OCI-LY3 (cell line): ENCODE measurements around the gene AGRN.

Source experiments
- H2AFZ ChIP-seq: fragments of 200-600, 300-600 bp; shearing (Covaris generic); 2 replicates; pipeline ENCODE4 v1.6.0; 2014; ENCODE audit warnings: antibody characterized with exemption, low read depth, low read length
- H3K27ac ChIP-seq: fragments of 200-600, 300-600 bp; sonication (generic); 2 replicates; pipeline ENCODE4 v1.5.1; 2014; ENCODE audit warnings: mild to moderate bottlenecking, low read length, moderate library complexity, mixed read lengths
- H3K27me3 ChIP-seq: fragments of 200-600, 300-600 bp; sonication (generic); 2 replicates; pipeline ENCODE4 v1.6.1; 2014; ENCODE audit warnings: low read depth, low read length, mixed read lengths
- H3K36me3 ChIP-seq: fragments of 200-600, 300-600 bp; sonication (generic); replicated peaks from 2 replicates; pipeline ENCODE3; 2014; ENCODE audit warnings: low read depth, low read length, mixed read lengths
- H3K4me1 ChIP-seq: fragments of 300-600, 200-600 bp; sonication (generic); 2 replicates; pipeline ENCODE4 v1.6.1; 2014; ENCODE audit warnings: low read length, mixed read lengths
- H3K4me2 ChIP-seq: fragments of 200-600, 300-600 bp; sonication (generic); 2 replicates; pipeline ENCODE4 v1.6.1; 2014; ENCODE audit warnings: low read length, mixed read lengths
- H3K4me3 ChIP-seq: fragments of 300-600, 200-600 bp; sonication (generic); 2 replicates; pipeline ENCODE4 v1.5.1; 2014; ENCODE audit warnings: antibody characterized with exemption, mild to moderate bottlenecking, low read length, moderate library complexity
- H3K79me2 ChIP-seq: fragments of 300-600, 200-600 bp; shearing (Covaris generic); 2 replicates; pipeline ENCODE4 v1.6.1; 2014; ENCODE audit warnings: mild to moderate bottlenecking, low read length, mixed read lengths
- H3K9ac ChIP-seq: fragments of 300-600, 200-600 bp; shearing (Covaris generic); 2 replicates; pipeline ENCODE4 v1.6.0; 2014; ENCODE audit warnings: mild to moderate bottlenecking, low read length, moderate library complexity
- H3K9me3 ChIP-seq: fragments of 200-600, 300-600 bp; shearing (Covaris generic); 2 replicates; pipeline ENCODE4 v1.6.1; 2014; ENCODE audit warnings: low read length, mixed read lengths; ENCODE audit not compliant: insufficient read depth
- H4K20me1 ChIP-seq: fragments of 200-600, 300-600 bp; sonication (generic); 2 replicates; pipeline ENCODE4 v1.6.1; 2016; ENCODE audit warnings: low read length, mixed read lengths; ENCODE audit not compliant: insufficient read depth
- EZH2phosphoT487 ChIP-seq: fragments of 200-600 bp; shearing (Covaris generic); IDR thresholded peaks from 2 replicates; pipeline ENCODE4 v1.6.1; 2018; ENCODE audit warnings: antibody characterized with exemption, mixed run types, low read depth
- TF ChIP-seq, protein P1 (sequence below): fragments of 200-600, 300-600 bp; sonication (generic); IDR thresholded peaks from 2 replicates; pipeline ENCODE4 v1.5.1; 2014; ENCODE audit warnings: antibody characterized with exemption, low read length, low read depth

Gene AGRN

DNA sequence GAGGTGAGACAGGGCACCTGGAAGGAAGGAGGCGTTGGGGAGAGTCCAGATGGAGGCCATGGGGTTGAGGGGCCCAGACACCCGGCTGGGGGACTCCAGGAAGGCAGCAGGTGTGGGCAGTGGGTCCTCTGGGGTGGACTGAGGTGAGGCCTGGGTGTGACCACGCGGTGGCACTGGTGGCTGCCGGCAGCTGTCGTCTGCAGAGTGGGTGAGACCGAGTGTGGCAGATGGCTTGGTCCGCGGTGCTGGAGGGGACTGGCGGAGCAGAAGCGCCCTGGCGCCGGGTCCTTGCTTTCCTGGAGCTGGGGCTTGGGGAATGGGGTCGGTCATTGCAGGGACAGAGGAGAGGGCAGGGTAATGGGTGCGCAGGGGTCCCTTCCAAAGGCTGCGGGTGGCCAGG, 12.5 kb downstream of the AGRN start:
- Histone ChIP-seq H3K9ac (no peak overlapping the region), H3K4me2 (no peak overlapping the region), H3K36me3 (no peaks in the 10 kb centered on the region), H3K4me3 (no peak overlapping the region), H3K27me3 (0 out of 2 replicates have a peak, but pooled peaks cover under 1% of the 10 kb centered on the region), H4K20me1 (peaks cover 12% of the 10 kb centered on the region), H3K9me3 (no peaks in the 10 kb centered on the region), H3K27ac (no peak overlapping the region), H3K79me2 (no peaks in the 10 kb centered on the region), H3K4me1 (no peaks in the 10 kb centered on the region), H2AFZ (no peak overlapping the region)
- TF ChIP-seq, protein P1, sequence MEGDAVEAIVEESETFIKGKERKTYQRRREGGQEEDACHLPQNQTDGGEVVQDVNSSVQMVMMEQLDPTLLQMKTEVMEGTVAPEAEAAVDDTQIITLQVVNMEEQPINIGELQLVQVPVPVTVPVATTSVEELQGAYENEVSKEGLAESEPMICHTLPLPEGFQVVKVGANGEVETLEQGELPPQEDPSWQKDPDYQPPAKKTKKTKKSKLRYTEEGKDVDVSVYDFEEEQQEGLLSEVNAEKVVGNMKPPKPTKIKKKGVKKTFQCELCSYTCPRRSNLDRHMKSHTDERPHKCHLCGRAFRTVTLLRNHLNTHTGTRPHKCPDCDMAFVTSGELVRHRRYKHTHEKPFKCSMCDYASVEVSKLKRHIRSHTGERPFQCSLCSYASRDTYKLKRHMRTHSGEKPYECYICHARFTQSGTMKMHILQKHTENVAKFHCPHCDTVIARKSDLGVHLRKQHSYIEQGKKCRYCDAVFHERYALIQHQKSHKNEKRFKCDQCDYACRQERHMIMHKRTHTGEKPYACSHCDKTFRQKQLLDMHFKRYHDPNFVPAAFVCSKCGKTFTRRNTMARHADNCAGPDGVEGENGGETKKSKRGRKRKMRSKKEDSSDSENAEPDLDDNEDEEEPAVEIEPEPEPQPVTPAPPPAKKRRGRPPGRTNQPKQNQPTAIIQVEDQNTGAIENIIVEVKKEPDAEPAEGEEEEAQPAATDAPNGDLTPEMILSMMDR: peak; percentile 34
- no peak for TF ChIP-seq EZH2phosphoT487

DNA sequence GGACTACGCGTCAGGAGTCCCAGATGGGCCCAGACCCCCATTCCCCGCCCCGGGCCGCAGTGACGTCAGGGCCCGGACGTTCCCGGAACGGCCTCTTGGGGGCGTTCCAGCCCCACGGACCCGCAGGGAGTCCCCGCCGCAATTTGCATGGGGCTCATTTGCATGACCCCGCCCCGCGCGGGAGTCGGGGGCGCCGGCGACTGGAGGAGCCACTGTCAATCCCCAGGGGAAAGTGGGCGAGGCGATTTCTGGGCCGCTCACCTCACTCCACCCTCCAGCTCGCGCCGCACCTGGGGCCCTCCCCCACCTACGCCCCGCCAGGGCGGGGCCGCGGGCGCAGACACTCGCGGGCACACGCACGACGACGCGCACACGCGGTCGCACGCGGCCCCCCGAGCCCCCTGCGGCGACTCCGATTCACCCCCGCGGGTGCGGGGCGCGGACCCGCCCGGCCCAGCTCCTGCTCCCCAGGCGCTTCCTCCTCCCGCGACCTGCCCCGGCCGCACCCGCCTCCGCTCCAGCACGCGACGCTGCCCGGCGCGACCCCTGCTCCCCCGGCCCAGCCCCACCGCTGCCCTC, 13.2 kb downstream of the AGRN start:
- Histone ChIP-seq H4K20me1 (peaks cover 14% of the 10 kb centered on the region), H3K36me3 (no peaks in the 10 kb centered on the region), H2AFZ (no peak overlapping the region), H3K79me2 (no peaks in the 10 kb centered on the region), H3K4me1 (peaks cover 1% of the 10 kb centered on the region; the same call in 1 of the 2 replicates), H3K27ac (no peak overlapping the region), H3K4me2 (no peak overlapping the region), H3K27me3 (peaks cover 3% of the 10 kb centered on the region; the same call in 1 of the 2 replicates), H3K4me3 (no peak overlapping the region), H3K9me3 (no peaks in the 10 kb centered on the region), H3K9ac (no peak overlapping the region)
- TF ChIP-seq, protein P1: peak; percentile 28; the same call in 1 of the 2 replicates
- no peak for TF ChIP-seq EZH2phosphoT487

DNA sequence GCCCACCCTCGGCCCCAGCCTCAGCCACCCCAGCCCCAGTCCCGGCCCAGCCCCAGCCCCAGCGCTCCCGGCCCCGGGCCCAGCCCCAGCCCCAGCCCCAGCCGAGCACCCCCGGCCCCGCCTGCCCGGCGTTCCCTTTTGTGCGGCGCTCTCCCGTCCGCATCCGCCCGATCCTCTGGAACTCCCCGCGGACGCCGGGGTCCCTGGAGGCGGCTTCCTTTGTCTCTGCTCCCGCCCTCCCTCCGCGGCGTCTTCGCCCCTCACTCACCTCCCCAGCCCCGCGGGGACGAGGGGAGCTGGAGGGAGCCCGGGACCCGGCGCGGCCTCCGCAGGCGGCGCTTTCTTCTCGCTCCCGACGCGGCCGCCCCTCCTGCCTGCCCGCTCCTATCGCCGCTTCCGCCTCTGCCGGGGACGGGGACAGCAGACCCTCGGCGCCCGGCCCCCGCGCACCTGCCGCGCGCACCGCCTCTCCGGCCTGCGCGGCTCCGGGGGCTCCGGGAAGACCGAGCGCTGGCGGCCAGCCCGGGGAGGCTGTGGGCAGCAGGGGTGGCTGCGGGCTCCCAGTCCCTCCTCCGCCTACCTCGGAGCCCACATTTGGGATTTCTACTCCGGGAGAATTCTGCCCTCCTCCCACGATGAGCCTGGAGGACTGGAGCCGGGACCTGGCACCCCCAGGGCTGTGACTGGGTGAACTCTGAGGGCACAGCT, 14.0 kb downstream of the AGRN start:
- Histone ChIP-seq H3K9me3 (no peaks in the 10 kb centered on the region), H3K27me3 (peaks cover 8% of the 10 kb centered on the region; the same call in 1 of the 2 replicates), H3K27ac (no peak overlapping the region), H3K9ac (no peak overlapping the region), H3K4me3 (no peak overlapping the region), H3K4me2 (no peak overlapping the region), H3K36me3 (no peaks in the 10 kb centered on the region), H3K79me2 (no peaks in the 10 kb centered on the region), H4K20me1 (peaks cover 19% of the 10 kb centered on the region), H3K4me1 (peaks cover 9% of the 10 kb centered on the region), H2AFZ (no peak overlapping the region)
- TF ChIP-seq, protein P1: no peak
- TF ChIP-seq EZH2phosphoT487: no peak

DNA sequence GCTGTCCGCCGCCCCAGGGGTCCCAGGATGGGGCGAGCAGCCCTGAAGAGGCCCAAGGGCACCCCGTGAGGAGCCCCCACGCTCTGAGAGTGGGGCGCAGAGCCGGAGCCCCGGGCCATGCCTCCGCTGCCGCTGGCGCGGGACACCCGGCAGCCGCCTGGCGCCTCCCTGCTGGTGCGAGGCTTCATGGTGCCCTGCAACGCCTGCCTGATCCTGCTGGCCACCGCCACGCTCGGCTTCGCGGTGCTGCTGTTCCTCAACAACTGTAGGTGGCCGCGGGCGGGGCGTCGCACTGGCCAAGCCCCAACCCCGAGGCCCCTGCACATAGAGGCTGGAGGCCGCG, 14.5 kb downstream of the AGRN start:
- Histone ChIP-seq H3K36me3 (no peaks in the 10 kb centered on the region), H3K27me3 (peaks cover 8% of the 10 kb centered on the region; the same call in 1 of the 2 replicates), H3K4me3 (no peak overlapping the region), H3K4me1 (peaks cover 14% of the 10 kb centered on the region), H3K9ac (no peak overlapping the region), H3K9me3 (no peaks in the 10 kb centered on the region), H3K27ac (no peak overlapping the region), H3K79me2 (no peaks in the 10 kb centered on the region), H4K20me1 (peaks cover 19% of the 10 kb centered on the region), H3K4me2 (no peak overlapping the region), H2AFZ (no peak overlapping the region)
- TF ChIP-seq, protein P1: no peak
- no peak for TF ChIP-seq EZH2phosphoT487
